B cell (primary cell): ENCODE results near the gene GLI3. TPM values are rescaled to one million over a fixed set of nuclear protein-coding genes. Genes with fewer than 3 reads are reported as not detected.

Experiments
- ATAC-seq: fragments of 200-7000 bp; cut with Tn5 transposase; one replicate; pipeline ENCODE4 v1.10.0; 2021; ENCODE audit warnings: low read depth, mild to moderate bottlenecking, moderate number of reproducible peaks, moderate library complexity
- CTCF ChIA-PET: fragments of 350-600 bp; sonication (Branson Sonifier 250); formaldehyde crosslinking; loops from one replicate; lab custom pipeline; 2021; ENCODE audit warnings: antibody characterized with exemption, inconsistent platforms; lab: Charles Lee
- POLR2A ChIA-PET: fragments of 350-600 bp; sonication (Branson Sonifier 250); formaldehyde crosslinking; loops from one replicate; lab custom pipeline; 2021; ENCODE audit warnings: antibody characterized with exemption; lab: Charles Lee
- DNase-seq: peaks from one replicate; pipeline ENCODE4 v3.0.0; 2013
- H2AFZ ChIP-seq: 2 replicates; pipeline ENCODE4 v1.6.1; 2012; ENCODE audit warnings: mild to moderate bottlenecking, low read depth, low read length; ENCODE audit not compliant: insufficient read depth, poor library complexity, severe bottlenecking
- H3K27ac ChIP-seq, 2 donors: 1 replicate in 1 of 2; 2 replicates in 1 of 2; pipeline ENCODE4 v1.5.1; 2012 to 2013; ENCODE audit warnings: low read length in 2 of 2, mild to moderate bottlenecking in 2 of 2, moderate library complexity in 1 of 2
- H3K27me3 ChIP-seq, 4 experiments: fragments of 200-600 bp in 1 of 4; sonication (generic) in 1 of 4; replicated peaks in 1 of 4; 1 replicate in 2 of 4; 2 replicates in 2 of 4; pipeline versions ENCODE4 v1.6.1 to v1.7.0; 2013 to 2016; ENCODE audit warnings: low read length in 3 of 4, mild to moderate bottlenecking in 2 of 4, mixed read lengths in 1 of 4, moderate library complexity in 1 of 4; ENCODE audit not compliant: insufficient read depth in 4 of 4, control insufficient read depth in 3 of 4; ENCODE audit errors: control extremely low read depth in 1 of 4
- H3K36me3 ChIP-seq, 2 experiments: replicated peaks in 1 of 2; 1 replicate in 1 of 2; 2 replicates in 1 of 2; pipeline versions ENCODE4 v1.6.1 to v1.7.1; 2013; ENCODE audit warnings: low read length in 1 of 2; ENCODE audit not compliant: insufficient read depth in 2 of 2, control insufficient read depth in 1 of 2; ENCODE audit errors: control extremely low read depth in 1 of 2, extremely low read depth in 1 of 2
- H3K4me1 ChIP-seq, 2 donors: fragments of 200-600 bp in 1 of 2; sonication (generic) in 1 of 2; 1 replicate in 1 of 2; 2 replicates in 1 of 2; pipeline versions ENCODE4 v1.5.1 to v1.6.1; 2013 to 2017; ENCODE audit warnings: low read length in 2 of 2; ENCODE audit not compliant: control insufficient read depth in 2 of 2, insufficient read depth in 2 of 2
- H3K4me2 ChIP-seq: replicated peaks from 2 replicates; pipeline ENCODE3; 2012; ENCODE audit warnings: mild to moderate bottlenecking, low read depth, low read length; ENCODE audit not compliant: poor library complexity, severe bottlenecking
- H3K4me3 ChIP-seq, 5 experiments: fragments of 200-600 bp in 1 of 5; sonication (generic) in 1 of 5; 1 replicate in 3 of 5; 2 replicates in 2 of 5; pipeline versions ENCODE4 v1.5.1 to v1.7.0; 2011 to 2016; ENCODE audit warnings: low read length in 4 of 5, mild to moderate bottlenecking in 4 of 5, low read depth in 2 of 5, control low read depth in 1 of 5, moderate library complexity in 1 of 5; ENCODE audit not compliant: insufficient read depth in 1 of 5; ENCODE audit errors: control extremely low read depth in 1 of 5, extremely low read depth in 1 of 5
- H3K79me2 ChIP-seq: fragments of 200-600 bp; sonication (generic); one replicate; pipeline ENCODE4 v1.6.0; 2016; ENCODE audit warnings: low read length; ENCODE audit not compliant: control insufficient read depth, insufficient read depth
- H3K9ac ChIP-seq: fragments of 200-600 bp; sonication (generic); 2 replicates; pipeline ENCODE4 v1.6.1; 2017; ENCODE audit warnings: mild to moderate bottlenecking, low read length, moderate library complexity
- H3K9me3 ChIP-seq, 3 donors: one replicate each; pipeline versions ENCODE4 v1.6.1 to v1.7.1; 2013; ENCODE audit warnings: low read length in 2 of 3; ENCODE audit not compliant: control insufficient read depth in 2 of 3, insufficient read depth in 1 of 3; ENCODE audit errors: control extremely low read depth in 1 of 3
- H4K20me1 ChIP-seq: 2 replicates; pipeline ENCODE4 v1.6.0; 2012; ENCODE audit warnings: mild to moderate bottlenecking, low read length; ENCODE audit not compliant: insufficient read depth, control insufficient read depth, poor library complexity, severe bottlenecking
- H3K27ac Mint-ChIP-seq: one replicate; pipeline ENCODE4 v1.8.0; 2021; ENCODE audit warnings: mixed read lengths
- H3K27me3 Mint-ChIP-seq: one replicate; pipeline ENCODE4 v1.8.0; 2021; ENCODE audit warnings: mixed read lengths
- H3K4me1 Mint-ChIP-seq: one replicate; pipeline ENCODE4 v1.8.0; 2021; ENCODE audit warnings: mixed read lengths
- H3K4me3 Mint-ChIP-seq: one replicate; pipeline ENCODE4 v1.8.0; 2021; ENCODE audit warnings: mixed read lengths
- H3K9me3 Mint-ChIP-seq: one replicate; pipeline ENCODE4 v1.8.0; 2022; ENCODE audit warnings: mixed read lengths; ENCODE audit not compliant: insufficient read depth
- CTCF ChIP-seq: fragments of 200-600 bp; IDR thresholded peaks from one replicate; pipeline ENCODE4 v1.8.0; 2022; ENCODE audit warnings: antibody characterized with exemption, mild to moderate bottlenecking
- EZH2 ChIP-seq: IDR thresholded peaks from 2 replicates; pipeline ENCODE4 v1.6.1; 2012; ENCODE audit warnings: borderline replicate concordance, low read depth, mild to moderate bottlenecking, moderate library complexity, low read length; ENCODE audit not compliant: insufficient read depth, poor library complexity, severe bottlenecking
- WGBS: methylation state at CpG from one replicate; pipeline ENCODE4 v1.1.5; 2013; ENCODE audit warnings: missing lambda C conversion rate; ENCODE audit not compliant: insufficient coverage; 5-methylcytosine and 5-hydroxymethylcytosine counted together
- intact Hi-C: fragments of 100-400 bp; cut with micrococcal nuclease; formaldehyde crosslinking; loops from one replicate; pipeline ENCODE4 v1.10.0; 2022
- polyA plus RNA-seq: library from polyadenylated mRNA; depleted of rRNA; stranded (reverse); fragments of >200 nt; gene quantifications from 2 replicates; pipeline ENCODE4 v1.2.3, GENCODE V29; 2012
- total RNA-seq, 2 donors: library from RNA; stranded (reverse); fragments of 120-200 nt in 1 of 2; gene quantifications; 1 replicate in 1 of 2; 2 replicates in 1 of 2; pipeline versions ENCODE4 v1.2.3 to v1.2.4, GENCODE V29; 2013 to 2022

The GLI3 gene
- total and polyA plus RNA-seq, 2 donors (not counting 1 experiment from before 2014, with no cell fraction given), result not detected

DNA sequence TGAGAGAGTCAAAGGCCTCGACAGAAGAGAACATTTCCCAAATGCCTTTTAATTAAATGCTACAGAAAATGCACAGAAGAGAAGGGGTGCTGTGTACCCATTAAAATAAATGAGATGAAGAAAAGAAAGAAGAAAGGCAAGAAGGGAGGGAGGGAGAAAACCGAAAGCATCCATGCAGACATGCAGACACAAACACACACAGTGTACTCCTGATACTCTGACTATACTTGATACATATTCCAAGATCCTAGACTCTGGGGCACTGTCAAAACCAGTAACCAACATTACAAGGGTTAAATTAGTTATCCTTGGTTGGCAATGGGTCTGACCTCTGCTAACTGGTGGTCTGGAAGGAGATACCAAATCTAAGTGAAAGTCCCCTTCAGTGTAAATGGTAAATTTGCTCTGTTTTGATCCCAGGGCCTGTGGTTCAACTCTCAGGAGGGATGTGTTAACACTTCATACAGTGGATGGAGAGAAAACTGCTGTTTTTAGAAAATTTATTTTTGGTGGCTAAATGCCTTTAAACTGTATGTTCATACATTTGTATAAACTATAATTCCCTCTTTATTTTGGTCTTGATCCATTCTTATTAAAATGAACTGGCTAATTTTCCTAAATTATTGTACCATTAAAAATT is 241.3 kb downstream of the GLI3 start:
- H3K27me3 Mint-ChIP-seq, result peaks cover 9% of the 10 kb centered on the region
- no peaks in the 10 kb centered on the region for H3K4me1 ChIP-seq
- no peak for TF ChIP-seq CTCF
- TF ChIP-seq EZH2, result no peak
- DNase-seq (no peak), ATAC-seq (no peak)
- ChIA-PET POLR2A (no interaction called here), CTCF (no interaction called here)
- H3K4me1 Mint-ChIP-seq, result no peaks in the 10 kb centered on the region
- no peaks in the 10 kb centered on the region for H3K36me3 ChIP-seq
- H3K27ac Mint-ChIP-seq, result no peak overlapping the region
- H4K20me1 ChIP-seq, result no peaks in the 10 kb centered on the region
- intact Hi-C loops, result no loop called here
- H3K4me2 ChIP-seq, result no peak overlapping the region
- no peaks in the 10 kb centered on the region for H3K79me2 ChIP-seq
- H3K27ac ChIP-seq, result no peak overlapping the region
- no peak overlapping the region for H3K4me3 ChIP-seq
- H3K9ac ChIP-seq, result no peak overlapping the region
- no peak overlapping the region for H3K4me3 Mint-ChIP-seq
- no CpG with 5 or more reads among the region's 2 CpGs for WGBS
- H3K9me3 ChIP-seq, result no peaks in the 10 kb centered on the region
- H3K27me3 ChIP-seq, result no peaks in the 10 kb centered on the region
- no peaks in the 10 kb centered on the region for H3K9me3 Mint-ChIP-seq
- H2AFZ ChIP-seq, result no peak overlapping the region

- no peaks in the 10 kb centered on the region for H3K4me1 Mint-ChIP-seq
- Histone ChIP-seq H3K9me3 (no peaks in the 10 kb centered on the region), H3K79me2 (no peaks in the 10 kb centered on the region), H3K36me3 (no peaks in the 10 kb centered on the region), H3K9ac (no peak overlapping the region), H4K20me1 (no peaks in the 10 kb centered on the region), H3K27me3 (no peaks in the 10 kb centered on the region), H3K4me3 (no peak overlapping the region), H3K4me2 (no peak overlapping the region), H2AFZ (no peak overlapping the region), H3K4me1 (no peaks in the 10 kb centered on the region), H3K27ac (no peak overlapping the region)
- ChIA-PET CTCF (no interaction called here), POLR2A (no interaction called here)
- DNase-seq (no peak), ATAC-seq (no peak)
- TF ChIP-seq EZH2, result no peak
- TF ChIP-seq CTCF, result no peak
- WGBS, result 80% methylated on average over 1 of the region's 4 CpGs
- no peaks in the 10 kb centered on the region for H3K9me3 Mint-ChIP-seq
- intact Hi-C loops, result no loop called here
- H3K27ac Mint-ChIP-seq, result no peak overlapping the region
- H3K27me3 Mint-ChIP-seq, result peaks cover 5% of the 10 kb centered on the region
- H3K4me3 Mint-ChIP-seq, result no peak overlapping the region
Observed at GRCh38 chr7:41994746-41995110, 242.3 kb downstream of the GLI3 start.
